ENCODE results near the gene TEX54.

TEX54 gene

GRCh38 chr11:62856333-62856895 lies 23.8 kb upstream of the TEX54 start:
- CTCF ChIA-PET, result interaction anchor here (0.9 to 2.8 kb wide), 10 partner anchors 10 to 162 kb away, joined by 3 to 16 read pairs (median 4); partner anchors contain the start of genes SLC3A2, TMEM179B and ZBTB3
- POLR2A ChIA-PET, result interaction anchor here (0.5 to 9.0 kb wide), 21 partner anchors 9 to 265 kb away, joined by 3 to 236 read pairs (median 7); partner anchors contain the start of genes C11orf98, CSKMT, GNG3 and HNRNPUL2
- DNase-seq (ENCODE audit: extremely low spot score), result no peak

GRCh38 chr11:62855571-62856332 lies 23.1 kb upstream of the TEX54 start:
- peak; percentile 96 for DNase-seq (ENCODE audit: extremely low spot score)
- no peak for TF ChIP-seq CTCF (IDR thresholded peaks at IDR 0.05; ENCODE audit: control extremely low read depth, extremely low read depth, low read depth, missing control alignments)
- ChIA-PET CTCF (interaction anchor here (0.9 to 2.8 kb wide), 10 partner anchors 11 to 161 kb away, joined by 3 to 16 read pairs (median 4); partner anchors contain the start of genes SLC3A2 and TMEM179B), POLR2A (interaction anchor here (0.5 to 9.0 kb wide), 38 partner anchors 8 to 1115 kb away, joined by 3 to 236 read pairs (median 5); partner anchors contain the start of genes C11orf98, CSKMT, EEF1G and GNG3)

More at GRCh38 chr11:62856333-62856895, 23.8 kb upstream of the TEX54 start:
- no peak for TF ChIP-seq CTCF (IDR thresholded peaks at IDR 0.05; ENCODE audit: control extremely low read depth, extremely low read depth, low read depth, missing control alignments)

- DNase-seq (ENCODE audit: extremely low spot score), result no peak
- no peak for TF ChIP-seq CTCF (IDR thresholded peaks at IDR 0.05; ENCODE audit: control extremely low read depth, extremely low read depth, low read depth, missing control alignments)
- ChIA-PET POLR2A (interaction anchor here (0.5 to 9.0 kb wide), 35 partner anchors 9 to 1501 kb away, joined by 3 to 236 read pairs (median 5); partner anchors contain the start of genes C11orf98, CSKMT, EEF1G and GNG3), CTCF (interaction anchor here (1.0 to 2.8 kb wide), 8 partner anchors 10 to 160 kb away, joined by 3 to 16 read pairs (median 4); partner anchors contain the start of gene SLC3A2)
Observed at GRCh38 chr11:62854825-62855570, 22.4 kb upstream of the TEX54 start.

GRCh38 chr11:62854013-62854824 lies 21.6 kb upstream of the TEX54 start:
- POLR2A ChIA-PET, result interaction anchor here (0.5 to 9.0 kb wide), 18 partner anchors 9 to 280 kb away, joined by 3 to 236 read pairs (median 8); partner anchors contain the start of genes C11orf98, CSKMT, EEF1G and HNRNPUL2
- no peak for DNase-seq (ENCODE audit: extremely low spot score)
- CTCF ChIA-PET, result interaction anchor here (0.7 to 2.8 kb wide), 8 partner anchors 7 to 241 kb away, joined by 3 to 16 read pairs (median 3); partner anchors contain the start of genes EML3 and ROM1
- no peak for TF ChIP-seq CTCF (IDR thresholded peaks at IDR 0.05; ENCODE audit: control extremely low read depth, extremely low read depth, low read depth, missing control alignments)

GRCh38 chr11:62853279-62853965 lies 20.8 kb upstream of the TEX54 start:
- no peak for TF ChIP-seq CTCF (IDR thresholded peaks at IDR 0.05; ENCODE audit: control extremely low read depth, extremely low read depth, low read depth, missing control alignments)
- DNase-seq (ENCODE audit: extremely low spot score), result no peak
- ChIA-PET CTCF (interaction anchor here (0.7 to 2.8 kb wide), 9 partner anchors 8 to 240 kb away, joined by 3 to 16 read pairs (median 3); partner anchors contain the start of genes EML3 and ROM1), POLR2A (interaction anchor here (0.7 to 9.0 kb wide), 9 partner anchors 8 to 279 kb away, joined by 3 to 236 read pairs (median 10); partner anchors contain the start of genes C11orf98, CSKMT, EEF1G and STX5)
